NCI-H1694 (cell line): ENCODE data around the gene LCN15.
A peak's percentile ranks its signal among the peaks of the same experiment; 100 is the strongest.
"Not testable (repeated sequence)": the region's sequence is repeated elsewhere in the genome, so short reads cannot be mapped to it uniquely, and the experiment has no call there.

Experiments used
- DNase-seq: peaks from one replicate; lab custom pipeline; 2025; lab: John Stamatoyannopoulos, UW

The LCN15 gene

DNA sequence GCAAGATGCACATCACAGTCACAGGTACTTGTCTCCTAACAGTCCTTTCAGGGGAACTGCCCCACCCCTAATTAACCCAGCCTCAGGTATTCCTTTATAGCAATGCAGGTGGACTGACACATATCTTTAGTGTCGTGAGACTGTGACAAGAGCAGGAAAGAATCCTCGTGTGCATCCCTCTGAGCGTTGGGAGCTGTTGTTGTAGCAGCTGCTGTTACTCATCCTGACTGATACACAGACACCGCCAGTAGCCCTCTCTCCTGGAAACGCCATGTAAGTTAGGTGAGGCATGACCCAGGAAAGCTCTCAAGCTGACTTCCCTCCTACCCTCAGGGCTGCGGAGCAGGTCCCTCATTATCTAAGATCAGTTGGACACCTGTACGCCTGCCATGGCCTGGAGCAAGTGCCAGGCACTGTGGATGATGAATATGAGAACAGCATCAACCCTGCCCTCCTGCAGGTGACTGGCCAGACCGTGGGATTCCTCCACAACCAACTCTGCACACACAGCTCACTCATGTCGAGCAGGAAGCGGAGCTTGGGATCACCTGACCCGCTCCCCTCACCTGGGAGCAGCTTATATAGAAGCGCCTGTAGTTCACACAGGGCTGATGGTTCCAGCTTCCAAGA lies 10.2 kb upstream of the LCN15 start:
- no peak for DNase-seq

DNA sequence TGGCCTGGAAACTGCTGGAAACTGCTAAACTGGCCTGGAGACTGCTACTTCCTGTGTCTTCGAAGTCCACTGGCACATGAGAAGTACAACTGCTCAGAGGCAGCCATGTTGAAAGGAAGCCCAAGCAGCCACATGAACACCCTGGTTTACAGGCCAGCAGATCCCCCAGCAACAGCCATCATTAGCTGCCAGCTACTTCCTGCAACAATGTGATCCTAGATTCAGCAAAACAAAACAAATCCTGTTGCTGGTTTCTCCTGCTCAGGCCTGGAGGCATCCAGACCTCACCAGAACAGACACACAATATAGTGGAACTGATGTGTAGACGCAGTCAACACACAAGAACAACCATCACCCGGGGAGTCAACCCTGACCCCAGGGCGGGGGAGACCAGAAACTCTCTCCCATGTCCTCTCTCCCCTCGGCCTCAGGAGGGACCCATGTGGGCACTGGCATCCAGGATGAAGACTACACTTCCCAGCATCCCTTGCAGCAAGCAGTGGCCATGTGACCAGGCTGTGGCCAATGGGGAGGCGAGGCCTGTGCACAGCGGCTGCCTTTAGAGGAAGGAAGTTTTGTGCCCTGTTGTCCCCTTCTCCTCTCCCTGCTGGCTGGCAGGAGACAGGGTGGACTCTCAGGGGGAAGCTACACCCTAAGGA lies 9.2 kb upstream of the LCN15 start:
- peak; percentile 4 for DNase-seq

DNA sequence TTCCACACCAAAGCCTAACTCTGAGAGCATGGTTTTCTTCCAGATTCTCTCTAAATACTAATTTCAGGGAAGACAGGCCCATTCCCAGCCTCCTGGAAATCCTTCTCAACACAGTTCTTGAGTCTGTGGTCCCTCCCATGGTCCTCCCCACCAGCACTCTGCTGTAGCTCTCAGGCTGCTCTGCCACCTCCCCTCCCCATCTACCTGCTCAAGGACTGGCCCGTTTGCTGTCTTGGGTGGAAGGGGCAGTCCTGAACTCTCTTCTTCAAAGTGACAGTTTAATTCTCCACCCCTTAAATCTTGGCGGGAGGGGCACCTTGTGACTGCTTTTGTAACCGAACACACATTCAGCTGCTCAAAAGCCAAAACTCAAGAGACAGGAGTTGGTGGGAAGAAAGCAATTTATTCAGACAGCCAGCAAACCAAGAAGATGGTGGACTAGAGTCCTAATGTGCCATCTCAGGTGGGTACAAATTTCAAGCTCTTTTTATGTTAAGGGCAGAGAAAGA lies 7.6 kb upstream of the LCN15 start:
- no peak for DNase-seq

DNA sequence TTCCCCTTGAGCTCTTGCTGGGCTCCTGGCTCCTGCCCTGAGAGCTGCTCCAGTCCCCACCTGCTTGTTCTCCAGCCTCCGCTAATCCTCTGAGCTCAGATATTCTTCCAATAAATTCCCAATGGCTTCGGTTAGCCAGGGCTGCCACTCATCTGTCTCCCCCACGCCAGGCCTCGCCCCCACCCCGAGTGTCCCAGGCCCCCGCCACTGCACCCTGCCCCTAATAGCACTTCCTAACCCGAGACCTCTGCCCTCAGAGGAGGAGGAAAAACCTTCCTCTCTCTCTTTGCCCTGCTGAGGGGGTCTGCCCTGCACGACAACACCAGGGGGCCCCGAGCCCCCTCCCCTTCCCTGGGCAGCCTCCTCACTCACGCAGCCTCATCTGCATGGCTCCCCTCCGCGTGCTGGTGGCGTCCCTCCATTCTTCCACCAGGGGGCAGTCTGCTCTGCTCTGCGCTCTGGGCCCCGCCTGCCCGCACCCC lies 5.4 kb upstream of the LCN15 start:
- DNase-seq: peak; percentile 52

DNA sequence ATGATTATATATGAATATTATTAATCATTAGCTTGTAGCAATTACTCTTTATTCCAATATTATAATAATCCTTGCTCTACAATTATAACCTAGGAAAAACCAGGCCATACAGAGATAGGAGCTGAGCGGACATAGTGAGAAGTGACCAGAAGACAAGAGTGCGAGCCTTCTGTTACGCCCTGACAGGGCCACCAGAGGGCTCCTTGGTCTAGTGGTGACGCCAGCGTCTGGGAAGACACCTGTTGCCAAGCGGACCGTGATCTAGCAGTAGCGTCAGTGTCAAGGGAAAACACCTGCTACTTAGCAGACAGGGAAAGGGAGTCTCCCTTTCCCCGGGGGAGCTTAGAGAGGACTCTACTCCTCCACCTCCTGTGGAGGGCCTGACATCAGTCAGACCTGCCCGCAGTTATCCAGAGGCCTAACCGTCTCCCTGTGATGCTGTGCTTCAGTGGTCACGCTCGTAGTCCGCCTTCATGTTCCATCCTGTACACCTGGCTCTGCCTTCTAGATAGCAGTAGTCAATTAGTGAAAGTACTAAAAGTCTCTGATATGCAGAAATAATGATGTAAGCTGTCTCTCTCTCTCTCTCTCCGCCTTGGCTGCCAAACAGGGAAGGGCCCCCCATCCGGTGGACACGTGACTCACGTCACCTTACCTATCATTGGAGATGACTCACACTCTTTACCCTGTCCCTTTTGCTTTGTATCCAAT lies 2.2 kb upstream of the LCN15 start:
- not testable (repeated sequence) for DNase-seq

DNA sequence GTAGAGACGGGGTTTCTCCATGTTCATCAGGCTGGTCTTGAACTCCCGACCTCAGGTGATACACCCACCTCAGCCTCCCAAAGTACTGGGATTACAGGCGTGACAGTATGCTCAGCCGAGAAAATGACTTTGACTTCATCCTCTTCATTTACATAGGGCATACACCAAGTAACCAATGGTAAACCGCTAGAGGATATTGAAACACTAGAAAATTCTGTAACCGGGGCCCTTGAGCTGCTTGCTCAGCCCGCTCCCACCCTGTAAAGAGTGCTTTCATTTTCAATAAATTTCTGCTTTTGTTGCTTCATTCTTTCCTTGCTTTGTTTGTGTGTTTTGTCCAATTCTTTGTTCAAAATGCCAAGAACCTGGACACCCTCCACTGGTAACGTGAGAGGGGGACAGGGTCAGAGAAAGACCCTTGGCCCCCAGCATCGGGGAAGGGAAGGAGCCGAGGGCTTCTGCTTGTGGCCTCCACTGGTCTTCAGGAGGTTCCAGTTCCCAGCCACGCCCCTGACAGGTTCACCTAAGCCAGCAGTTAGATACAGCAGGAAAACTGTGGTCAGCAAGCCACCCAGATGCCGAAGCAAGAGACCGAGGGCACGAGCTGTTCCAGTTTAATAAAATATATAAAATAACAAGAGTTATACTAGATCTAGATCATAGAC lies 1.6 kb upstream of the LCN15 start:
- not testable (repeated sequence) for DNase-seq

DNA sequence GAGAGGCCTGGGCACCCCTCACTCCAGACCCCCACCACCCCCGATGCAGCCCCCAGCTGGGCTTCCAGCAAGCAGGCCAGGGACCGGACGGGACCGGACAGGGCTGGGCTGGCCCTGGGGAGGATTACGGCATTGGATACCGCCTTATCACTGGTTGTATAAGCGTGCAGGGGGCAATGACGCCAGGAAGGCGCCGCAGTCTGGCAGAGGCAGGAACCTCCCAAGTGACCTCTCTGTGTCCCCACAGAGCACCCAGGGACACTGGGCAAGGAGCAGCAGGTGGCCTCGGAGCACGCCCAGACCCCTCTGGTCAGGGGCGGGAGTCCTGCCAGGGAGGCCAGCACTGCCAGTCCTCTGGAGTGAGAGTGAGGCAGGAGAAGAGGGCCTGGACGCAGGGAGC lies 723 bp upstream of the LCN15 start:
- DNase-seq: no peak

DNA sequence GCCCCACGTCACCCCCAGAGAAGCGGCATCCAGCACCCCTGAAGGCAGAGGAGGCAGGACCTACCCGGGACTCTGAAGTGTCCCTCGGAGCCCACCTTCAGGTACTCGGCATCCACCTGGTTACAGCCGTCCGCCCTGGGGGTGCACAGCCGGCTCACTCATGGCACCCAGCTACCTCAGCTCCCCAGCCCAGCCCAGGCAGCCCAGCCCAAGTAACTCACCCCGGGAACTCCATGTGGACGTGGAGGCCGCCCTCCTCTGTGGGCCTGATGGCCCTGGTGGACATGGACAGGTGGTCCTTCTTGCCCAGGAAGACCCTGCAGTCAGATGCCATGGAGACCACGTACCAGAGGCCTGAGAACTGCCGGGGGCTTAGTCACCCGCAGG lies 676 bp downstream of the LCN15 start:
- DNase-seq: no peak

DNA sequence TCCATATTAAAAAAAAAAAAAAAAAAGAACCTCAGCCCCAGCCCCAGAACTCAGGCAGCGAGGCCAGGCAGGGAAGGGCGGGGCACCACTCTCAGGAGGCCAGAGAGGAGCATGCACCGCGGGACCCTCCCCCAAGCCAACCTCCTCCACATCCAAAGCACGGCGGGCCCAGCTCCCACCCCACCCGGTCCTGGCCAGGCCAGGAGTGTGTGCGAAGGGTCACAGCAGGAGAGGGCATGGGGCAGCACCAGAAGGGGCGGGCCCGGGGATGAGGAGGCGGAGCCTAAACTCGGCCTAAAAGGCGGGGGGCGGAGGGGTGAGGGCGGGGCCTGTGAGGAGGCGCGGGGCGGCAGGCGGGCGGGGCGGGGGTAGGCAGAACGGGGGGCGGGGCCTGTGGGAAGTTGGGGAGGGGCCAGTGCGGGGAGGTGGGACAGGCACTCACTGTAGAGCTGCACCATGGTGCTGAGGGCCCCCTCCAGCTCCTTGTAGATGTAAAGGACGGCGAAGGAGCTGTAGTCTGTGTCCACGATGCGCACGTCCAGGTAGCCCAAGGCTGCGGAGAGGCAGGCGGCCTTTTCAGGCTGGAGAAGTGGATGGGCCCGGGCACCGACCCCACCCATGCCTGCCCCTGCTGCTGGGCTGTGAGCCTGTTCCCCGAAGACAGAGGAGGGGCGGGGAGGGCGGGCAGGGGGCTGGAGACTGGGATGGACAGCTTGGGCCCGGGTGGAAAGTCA lies 1.2 kb downstream of the LCN15 start:
- no peak for DNase-seq

DNA sequence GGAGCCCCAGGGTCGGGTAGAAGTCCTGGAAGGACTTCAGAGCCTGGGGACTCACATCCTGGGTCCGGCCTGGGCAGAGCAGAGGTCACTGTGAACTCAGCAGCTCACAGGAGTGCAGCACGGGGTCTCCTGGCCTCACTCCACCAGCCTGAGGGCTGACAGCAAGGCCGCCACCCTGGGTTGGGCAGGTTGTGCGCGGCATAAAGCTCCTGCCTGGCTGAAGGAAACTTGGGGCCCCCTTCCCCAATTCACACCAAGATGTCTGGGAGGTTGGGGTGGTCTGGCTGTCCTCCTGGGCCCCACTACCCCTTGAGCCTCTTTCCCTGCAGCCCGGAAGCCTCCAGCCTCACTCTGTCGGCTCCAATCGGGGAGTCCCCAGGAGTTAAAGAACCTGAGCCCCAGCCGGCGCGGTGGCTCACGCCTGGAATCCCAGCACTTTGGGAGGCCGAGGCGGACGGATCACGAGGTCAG lies 2.1 kb downstream of the LCN15 start:
- DNase-seq: no peak

DNA sequence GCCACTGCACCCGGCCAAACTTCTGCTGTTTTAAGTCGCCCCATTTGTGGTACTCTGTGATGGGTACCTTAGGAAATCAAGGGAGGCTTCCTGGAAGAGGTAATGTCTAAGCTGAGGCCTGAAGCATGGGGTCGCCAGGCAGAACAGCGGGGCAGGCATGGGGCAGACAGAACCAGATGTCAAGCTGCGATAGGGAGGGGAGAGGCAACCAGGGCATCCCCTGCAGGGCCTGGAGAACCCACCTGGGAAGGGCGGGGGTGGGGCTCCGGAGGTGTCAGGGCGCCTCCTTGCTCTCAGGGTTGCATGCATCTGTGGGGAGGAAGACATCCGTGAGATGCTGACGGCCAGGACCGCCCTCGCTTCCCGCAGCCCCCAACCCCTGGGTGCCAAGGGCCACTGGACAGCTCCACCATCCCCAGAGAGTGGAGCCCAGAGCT lies 2.8 kb downstream of the LCN15 start:
- DNase-seq: no peak

DNA sequence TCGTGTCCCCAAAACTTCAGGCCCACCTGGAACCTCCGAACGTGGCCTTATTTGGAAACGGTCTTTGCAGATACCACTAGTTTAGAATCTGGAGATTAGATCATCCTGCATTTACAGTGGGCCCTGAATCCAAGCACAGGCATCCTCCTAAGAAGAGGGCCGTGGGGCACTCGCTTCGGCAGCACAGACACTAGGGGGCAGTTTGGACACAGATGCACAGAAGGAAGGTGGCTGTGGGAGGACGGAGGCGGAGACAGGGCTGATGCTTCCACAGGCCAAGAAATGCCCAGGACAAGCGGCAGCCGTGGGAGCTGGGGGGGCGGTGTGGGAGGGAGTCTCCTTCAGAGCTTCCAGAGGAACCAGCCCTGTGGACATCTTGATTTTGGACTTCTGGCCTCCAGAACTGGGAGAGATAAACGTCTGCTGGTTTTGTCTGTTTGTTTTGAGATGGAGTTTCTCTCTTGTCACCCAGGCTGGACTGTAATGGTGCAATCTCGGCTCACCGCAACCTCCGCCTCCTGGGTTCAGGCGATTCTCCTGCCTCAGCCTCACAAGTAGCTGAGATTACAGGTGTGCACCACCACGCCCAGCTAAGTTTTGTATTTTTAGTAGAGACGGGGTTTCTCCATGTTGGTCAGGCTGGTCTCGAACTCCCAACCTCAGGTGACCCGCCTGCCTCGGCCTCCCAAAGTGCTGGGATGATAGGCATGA lies 3.3 kb downstream of the LCN15 start:
- DNase-seq: peak; percentile 3

DNA sequence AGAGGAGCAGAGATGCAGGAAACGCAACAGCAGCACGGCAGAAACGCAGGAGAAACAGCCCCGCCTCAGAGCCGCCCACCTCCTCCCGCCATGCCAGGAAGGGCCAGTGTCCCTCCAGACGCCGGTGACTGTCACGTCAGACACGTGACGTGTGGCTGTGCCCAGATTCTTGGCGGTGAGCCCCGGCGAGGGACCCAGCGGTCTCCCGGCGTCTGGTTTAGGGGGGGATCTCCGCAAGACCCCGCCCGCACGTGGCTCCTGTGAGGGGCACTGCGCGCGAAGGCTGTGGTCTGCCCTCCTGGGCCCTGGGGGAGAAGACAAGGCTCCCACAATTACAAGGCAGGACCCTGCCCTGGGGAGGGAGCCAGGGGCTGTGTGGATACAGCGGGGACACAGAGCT lies 3.9 kb downstream of the LCN15 start:
- DNase-seq: no peak

DNA sequence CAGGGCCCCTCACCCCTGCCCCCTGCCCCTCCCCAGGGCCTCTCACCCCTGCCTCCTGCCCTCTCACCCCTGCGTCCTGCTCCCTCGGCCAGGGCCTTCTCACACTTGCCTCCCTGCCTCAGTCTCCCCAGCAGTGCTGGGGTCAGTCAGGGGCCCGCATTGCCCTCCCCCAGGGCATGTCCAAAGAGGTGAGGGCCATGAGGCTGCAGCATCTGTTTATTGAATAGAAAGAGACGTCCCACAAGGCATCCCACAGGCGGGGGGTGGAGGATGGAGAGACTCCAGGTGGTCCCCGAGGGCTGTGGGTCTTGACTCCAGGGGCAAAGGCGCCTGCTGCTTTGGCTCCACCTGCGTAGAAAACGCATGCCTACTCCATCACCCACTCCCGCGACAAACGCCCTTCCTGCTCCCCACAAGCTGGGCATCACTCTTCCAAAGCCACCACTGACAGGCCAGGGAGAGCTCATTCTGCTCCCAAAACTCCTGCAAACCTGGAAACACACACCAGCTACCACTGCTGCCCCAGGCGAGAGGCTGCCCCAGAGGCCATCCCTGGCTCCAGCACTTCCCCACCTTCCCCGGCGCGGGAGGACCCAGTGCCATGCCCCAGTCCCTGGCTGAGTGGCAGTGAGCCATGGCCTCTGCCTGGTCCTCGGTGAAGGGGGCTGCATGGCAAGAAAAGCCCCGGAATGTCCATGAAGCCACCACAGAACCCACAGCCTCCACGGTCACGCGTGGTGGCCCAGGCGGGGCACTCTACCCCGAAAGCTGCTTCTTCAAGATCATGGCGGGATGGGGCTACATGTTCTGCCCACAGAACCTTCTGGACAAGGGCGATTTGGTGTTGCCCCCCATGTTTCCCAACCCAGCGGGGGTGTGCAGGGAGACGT lies 4.6 kb downstream of the LCN15 start:
- DNase-seq: no peak

DNA sequence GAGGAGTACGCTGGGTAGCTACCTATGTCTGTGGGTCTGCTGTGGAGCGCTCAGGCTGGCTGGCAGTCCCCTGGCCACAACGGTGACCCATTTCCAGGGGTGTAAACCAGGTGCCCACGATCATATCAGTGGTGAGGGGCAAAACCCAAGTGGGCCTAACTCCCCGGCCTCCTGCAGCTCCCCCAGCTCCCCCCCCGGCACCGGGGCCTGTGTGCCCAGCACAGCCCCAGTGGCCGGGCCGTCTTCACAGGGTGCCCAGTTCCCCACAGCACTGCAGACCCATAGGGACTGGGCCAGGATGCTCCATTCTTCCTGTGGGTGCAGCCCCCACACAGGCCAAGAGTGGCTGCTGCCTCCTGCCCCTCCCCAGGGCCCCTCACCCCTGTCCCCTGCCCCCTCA lies 5.3 kb downstream of the LCN15 start:
- no peak for DNase-seq

DNA sequence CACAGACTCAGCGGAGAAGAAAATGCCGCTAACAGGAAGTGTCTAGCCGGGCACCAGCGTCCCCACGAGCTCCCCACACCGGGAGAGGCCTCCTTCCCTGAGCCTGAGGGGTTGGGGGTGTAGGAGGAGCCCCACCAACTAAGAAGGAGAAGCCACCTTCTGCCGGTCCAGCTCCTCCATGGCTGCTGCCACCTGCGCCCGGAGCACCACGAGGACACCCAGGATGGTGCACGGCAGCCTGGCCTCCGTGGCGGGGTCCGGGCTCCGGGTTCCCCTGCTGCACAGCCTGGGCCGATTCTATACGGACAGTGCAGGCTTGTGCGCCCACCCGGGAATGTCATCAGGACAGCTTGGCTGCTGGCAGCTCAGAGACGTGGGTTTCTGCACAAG lies 6.6 kb downstream of the LCN15 start:
- no peak for DNase-seq

DNA sequence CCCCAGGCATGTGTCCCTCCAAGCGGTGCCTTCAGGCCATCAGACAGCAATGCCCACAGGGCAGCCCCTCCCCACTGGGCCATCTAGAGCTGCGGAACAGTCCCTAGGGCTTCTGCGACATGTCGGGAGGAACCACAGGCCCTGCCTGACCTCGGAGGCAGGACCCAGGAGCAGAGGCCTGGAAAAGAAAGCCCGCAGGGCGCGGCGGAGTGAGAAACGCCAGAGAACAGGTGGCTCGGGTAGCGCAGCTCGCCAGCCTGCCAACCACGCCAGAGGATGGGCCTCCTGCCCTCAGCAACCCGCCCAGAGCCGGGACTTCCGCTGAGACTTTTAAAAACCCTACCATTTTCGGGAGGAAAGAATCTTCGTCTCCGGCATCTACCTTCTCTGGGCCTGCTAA lies 7.0 kb downstream of the LCN15 start:
- DNase-seq: no peak

DNA sequence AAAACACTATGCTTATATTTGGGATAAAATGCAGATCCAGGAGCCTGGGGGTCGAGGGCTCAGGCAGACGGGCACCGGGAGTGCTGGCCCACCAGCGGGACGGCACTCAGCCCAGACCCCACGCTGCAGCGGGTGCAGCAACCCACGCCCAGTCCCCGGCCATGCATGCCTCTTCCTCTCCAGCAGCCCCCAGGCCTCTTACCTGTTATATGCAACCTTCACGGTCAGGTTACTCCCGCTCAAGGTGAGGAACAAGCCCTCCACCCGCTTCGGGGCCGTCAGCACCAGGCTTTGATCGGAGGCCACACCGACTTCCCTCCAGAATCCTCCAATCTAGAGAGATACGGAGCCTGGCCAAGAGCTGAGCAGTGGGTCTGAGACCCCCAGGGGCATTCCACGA lies 7.5 kb downstream of the LCN15 start:
- no peak for DNase-seq

DNA sequence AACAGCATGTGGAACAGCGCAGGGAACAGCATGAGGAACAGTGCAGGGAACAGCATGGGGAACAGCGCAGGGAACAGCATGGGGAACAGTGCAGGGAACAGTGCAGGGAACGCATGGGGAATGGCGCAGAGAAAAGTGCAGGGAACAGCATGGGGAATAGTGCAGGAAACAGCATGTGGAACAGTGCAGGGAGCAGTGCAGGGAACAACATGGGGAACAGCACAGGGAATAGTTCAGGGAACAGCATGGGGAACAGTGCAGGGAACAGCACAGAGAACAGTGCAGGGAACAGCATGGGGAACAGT lies 8.2 kb downstream of the LCN15 start:
- no peak for DNase-seq
